Gastrocnemius medialis (tissue), 4 donors: ENCODE data around the gene SIMC1. TPM values are rescaled to one million over a fixed set of nuclear protein-coding genes. Genes with fewer than 3 reads are reported as not detected.

ENCODE experiments used
- ATAC-seq, 2 donors: fragments of 150-250 bp; one replicate each; pipeline ENCODE4 v1.9.1; 2016
- DNase-seq, 2 donors: peaks; one replicate each; pipeline ENCODE4 v3.0.0-alpha.2; 2019
- H3K27ac ChIP-seq, 4 donors: fragments of 200-600 bp; sonication (generic); 1 replicate in 1 of 4; 2 replicates in 3 of 4; pipeline ENCODE4 v1.5.1; 2016 to 2018; ENCODE audit warnings: mild to moderate bottlenecking in 2 of 4, moderate library complexity in 1 of 4
- H3K27me3 ChIP-seq, 3 donors: fragments of 200-600 bp; sonication (generic) in 2 of 3; 1 replicate in 1 of 3; 2 replicates in 2 of 3; pipeline versions ENCODE4 v1.5.1 to v1.6.0; 2016 to 2019; ENCODE audit warnings: mild to moderate bottlenecking in 1 of 3, moderate library complexity in 1 of 3
- H3K36me3 ChIP-seq, 2 donors: fragments of 200-600 bp; sonication (generic) in 1 of 2; one replicate each; pipeline ENCODE4 v1.5.1; 2017 to 2018
- H3K4me1 ChIP-seq, 2 donors: fragments of 200-600 bp; sonication (generic) in 1 of 2; one replicate each; pipeline ENCODE4 v1.5.1; 2016 to 2017; ENCODE audit warnings: mild to moderate bottlenecking in 2 of 2
- H3K4me3 ChIP-seq, 4 donors: fragments of 200-600 bp; sonication (generic) in 3 of 4; 1 replicate in 1 of 4; 2 replicates in 3 of 4; pipeline ENCODE4 v1.5.1; 2016 to 2019; ENCODE audit warnings: mild to moderate bottlenecking in 2 of 4
- H3K9me3 ChIP-seq, 3 donors: fragments of 200-600 bp; sonication (generic) in 2 of 3; 1 replicate in 1 of 3; 2 replicates in 2 of 3; pipeline ENCODE4 v1.5.1; 2016 to 2019
- CTCF ChIP-seq, 5 experiments: fragments of 450-650 bp in 3 of 5; fragments of 200-600 bp in 2 of 5; sonication (generic) in 2 of 5; IDR thresholded peaks in 4 of 5; conservative IDR thresholded peaks in 1 of 5; 1 replicate in 4 of 5; 2 replicates in 1 of 5; pipeline ENCODE4 v1.5.1; 2016 to 2019; ENCODE audit warnings: antibody characterized with exemption in 5 of 5, mild to moderate bottlenecking in 3 of 5, moderate library complexity in 3 of 5
- POLR2A ChIP-seq, 2 donors: fragments of 450-650 bp; IDR thresholded peaks; one replicate each; pipeline ENCODE4 v1.6.1; 2017; ENCODE audit warnings: antibody characterized with exemption in 2 of 2, mild to moderate bottlenecking in 2 of 2, moderate library complexity in 2 of 2
- in situ Hi-C, 4 donors: fragments of 200-750 bp; cut with MboI; loops; one replicate each; pipeline versions ENCODE4 v1.15.0 to v1.8.0; 2017; ENCODE audit warnings: low sequenced_read_pairs in 4 of 4
- intact Hi-C: fragments of 100-400 bp; cut with DNase I; formaldehyde crosslinking; loops from one replicate; pipeline ENCODE4 v1.15.1; 2023; ENCODE audit warnings: low total_unique reads
- total RNA-seq, 4 donors: library from RNA; depleted of rRNA; stranded (reverse); fragments of >200 nt; gene quantifications; one replicate each; pipeline versions ENCODE4 v1.1.0 to v1.2.3, GENCODE V29; 2016

SIMC1 gene
- total RNA-seq, 4 donors from 2014 or later: 5.1 to 45.8 (median 11.5) TPM

GRCh38 chr5:176319827-176320554 is 81.8 kb downstream of the SIMC1 start:
- H3K27ac ChIP-seq: no peak overlapping the region
- intact Hi-C loops (no loop called here), in situ Hi-C loops (no loop called here)
- ATAC-seq: peak in 1 of 2 donors; percentile 49
- H3K4me3 ChIP-seq: no peak overlapping the region
- H3K9me3 ChIP-seq: no peaks in the 10 kb centered on the region
- peaks cover 0 to 27% of the 10 kb centered on the region in 2 donors for H3K36me3 ChIP-seq
- DNase-seq: no peak
- no peaks in the 10 kb centered on the region for H3K4me1 ChIP-seq
- H3K27me3 ChIP-seq: no peaks in the 10 kb centered on the region
- TF ChIP-seq CTCF (IDR thresholded peaks at IDR 0.05 in 4 of 5, conservative IDR thresholded peaks at IDR 0.05 in 1 of 5) (peak in 2 of 5 experiments; percentile 7 to 19), POLR2A (IDR thresholded peaks at IDR 0.05) (no peak)

DNA sequence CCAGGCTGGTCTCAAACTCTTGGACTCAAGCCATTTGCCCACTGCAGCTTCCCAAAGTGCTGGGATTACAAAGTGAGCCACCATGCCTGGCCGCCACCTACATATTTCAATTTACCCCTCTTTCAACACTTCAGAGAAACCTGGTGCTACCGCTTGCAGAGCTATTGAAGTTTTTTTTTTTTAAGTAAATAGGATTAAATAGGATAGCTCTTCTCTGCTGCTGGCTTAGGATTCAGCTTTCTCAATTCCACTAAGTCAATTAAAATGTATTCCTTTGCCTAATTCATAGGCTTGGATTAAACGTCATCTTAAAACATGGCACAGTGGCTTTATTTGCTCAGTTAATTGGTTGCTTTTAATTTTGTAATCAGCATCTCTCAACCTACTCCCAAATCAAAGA is 82.4 kb downstream of the SIMC1 start:
- intact Hi-C loops: no loop called here
- H3K27me3 ChIP-seq: no peaks in the 10 kb centered on the region
- in situ Hi-C loops: no loop called here
- TF ChIP-seq POLR2A (IDR thresholded peaks at IDR 0.05) (no peak), CTCF (IDR thresholded peaks at IDR 0.05 in 4 of 5, conservative IDR thresholded peaks at IDR 0.05 in 1 of 5) (no peak)
- H3K27ac ChIP-seq: no peak overlapping the region
- DNase-seq: no peak
- H3K36me3 ChIP-seq: peaks cover 0 to 27% of the 10 kb centered on the region in 2 donors
- H3K4me1 ChIP-seq: no peaks in the 10 kb centered on the region
- no peak overlapping the region for H3K4me3 ChIP-seq
- ATAC-seq: no peak
- H3K9me3 ChIP-seq: no peaks in the 10 kb centered on the region

DNA sequence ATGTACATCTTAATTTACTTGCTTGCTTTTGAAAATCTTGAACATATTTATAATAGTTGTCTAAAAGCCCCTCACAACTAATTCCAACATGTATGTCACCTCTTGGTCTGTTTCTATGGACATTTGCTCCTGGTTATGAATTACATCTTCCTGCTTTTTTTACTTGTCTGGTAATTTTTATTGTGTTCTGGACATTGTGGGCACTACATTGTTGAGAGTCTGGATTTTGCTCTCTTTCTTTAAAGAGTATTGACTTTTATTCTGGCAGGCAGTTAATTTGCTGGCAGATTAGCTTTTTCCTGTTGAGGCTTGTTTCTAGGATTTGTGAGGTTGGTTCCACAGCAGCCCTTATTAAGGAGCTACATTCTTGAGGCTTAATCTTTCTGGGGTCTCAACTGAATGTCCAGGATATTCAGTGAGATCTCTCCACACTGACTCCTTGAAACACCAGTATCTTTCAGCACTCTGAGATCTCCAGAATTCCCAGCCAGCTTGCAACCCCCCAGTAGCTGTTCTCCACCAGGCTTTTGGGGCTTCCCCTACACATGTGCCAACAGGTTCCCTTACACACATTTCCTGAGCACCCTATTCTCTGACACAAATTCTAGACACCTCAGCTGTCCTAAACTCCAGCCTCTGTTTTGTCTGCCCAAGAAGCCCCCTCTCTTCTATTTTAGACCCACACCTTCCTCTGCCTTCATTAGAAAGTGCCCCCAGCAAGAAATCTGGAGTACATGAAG is 96.0 kb downstream of the SIMC1 start:
- in situ Hi-C loops (no loop called here), intact Hi-C loops (no loop called here)
- no peak overlapping the region for H3K27ac ChIP-seq
- H3K4me3 ChIP-seq: no peak overlapping the region
- TF ChIP-seq POLR2A (IDR thresholded peaks at IDR 0.05) (no peak), CTCF (IDR thresholded peaks at IDR 0.05 in 4 of 5, conservative IDR thresholded peaks at IDR 0.05 in 1 of 5) (no peak)
- no peaks in the 10 kb centered on the region for H3K9me3 ChIP-seq
- H3K36me3 ChIP-seq: no peaks in the 10 kb centered on the region
- H3K27me3 ChIP-seq: no peaks in the 10 kb centered on the region
- ATAC-seq (no peak), DNase-seq (no peak)
- H3K4me1 ChIP-seq: peaks cover 0 to 9% of the 10 kb centered on the region in 2 donors

GRCh38 chr5:176337913-176338312 is 99.7 kb downstream of the SIMC1 start:
- Histone ChIP-seq H3K4me3 (no peak overlapping the region), H3K4me1 (peaks cover 0 to 17% of the 10 kb centered on the region in 2 donors), H3K36me3 (no peaks in the 10 kb centered on the region), H3K27me3 (no peaks in the 10 kb centered on the region), H3K9me3 (no peaks in the 10 kb centered on the region), H3K27ac (peak overlapping the region in 2 of 4 donors; percentile 10 to 40)
- in situ Hi-C loops: no loop called here
- intact Hi-C loops: no loop called here
- TF ChIP-seq POLR2A (IDR thresholded peaks at IDR 0.05) (no peak), CTCF (IDR thresholded peaks at IDR 0.05 in 4 of 5, conservative IDR thresholded peaks at IDR 0.05 in 1 of 5) (no peak)
- DNase-seq (no peak), ATAC-seq (no peak)
